BE2C (cell line): ENCODE data around the gene RSL1D1.

ENCODE experiments used
- DNase-seq: peaks from one replicate; pipeline ENCODE4 v3.0.0-alpha.2; 2020
- H3K27me3 ChIP-seq: fragments of 250-450 bp; sonication (Bioruptor Pico); 2 replicates; pipeline ENCODE4 v1.5.1; 2020; ENCODE audit warnings: mild to moderate bottlenecking
- H3K36me3 ChIP-seq: fragments of 250-450 bp; sonication (Bioruptor Pico); 2 replicates; pipeline ENCODE4 v1.5.1; 2020; ENCODE audit warnings: mild to moderate bottlenecking
- H3K4me1 ChIP-seq: fragments of 250-450 bp; sonication (Bioruptor Pico); 2 replicates; pipeline ENCODE4 v1.5.1; 2020
- H3K4me3 ChIP-seq: 2 replicates; pipeline ENCODE4 v1.5.1; 2011; ENCODE audit warnings: low read depth, low read length
- H3K9me3 ChIP-seq: fragments of 250-450 bp; sonication (Bioruptor Pico); 2 replicates; pipeline ENCODE4 v1.5.1; 2020
- TF ChIP-seq, protein P1 (sequence below): IDR thresholded peaks from 2 replicates; pipeline ENCODE4 v1.5.1; 2012; ENCODE audit warnings: mild to moderate bottlenecking, low read depth, low read length

RSL1D1 gene

DNA sequence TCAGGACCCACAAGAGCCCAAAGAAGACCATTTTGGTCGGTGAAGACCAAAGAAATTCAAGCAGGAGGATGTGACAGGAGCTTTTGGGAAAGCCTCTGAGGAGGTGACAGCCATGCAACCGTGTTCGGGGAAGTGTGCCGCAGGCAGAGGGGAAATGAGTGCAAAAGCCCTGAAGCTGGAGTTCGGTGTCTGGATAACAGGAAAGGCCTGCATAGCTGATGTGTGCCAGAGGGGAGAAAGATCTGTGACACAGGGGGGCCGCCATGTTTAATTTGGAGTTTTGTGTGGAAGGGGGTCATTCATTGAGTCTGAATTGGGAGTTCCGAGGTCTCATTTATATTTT, 53.4 kb downstream of the RSL1D1 start:
- H3K27me3 ChIP-seq, result no peaks in the 10 kb centered on the region
- peaks cover 7% of the 10 kb centered on the region for H3K4me1 ChIP-seq
- H3K4me3 ChIP-seq, result peak overlapping the region; percentile 73
- no peaks in the 10 kb centered on the region for H3K9me3 ChIP-seq
- TF ChIP-seq, protein P1, sequence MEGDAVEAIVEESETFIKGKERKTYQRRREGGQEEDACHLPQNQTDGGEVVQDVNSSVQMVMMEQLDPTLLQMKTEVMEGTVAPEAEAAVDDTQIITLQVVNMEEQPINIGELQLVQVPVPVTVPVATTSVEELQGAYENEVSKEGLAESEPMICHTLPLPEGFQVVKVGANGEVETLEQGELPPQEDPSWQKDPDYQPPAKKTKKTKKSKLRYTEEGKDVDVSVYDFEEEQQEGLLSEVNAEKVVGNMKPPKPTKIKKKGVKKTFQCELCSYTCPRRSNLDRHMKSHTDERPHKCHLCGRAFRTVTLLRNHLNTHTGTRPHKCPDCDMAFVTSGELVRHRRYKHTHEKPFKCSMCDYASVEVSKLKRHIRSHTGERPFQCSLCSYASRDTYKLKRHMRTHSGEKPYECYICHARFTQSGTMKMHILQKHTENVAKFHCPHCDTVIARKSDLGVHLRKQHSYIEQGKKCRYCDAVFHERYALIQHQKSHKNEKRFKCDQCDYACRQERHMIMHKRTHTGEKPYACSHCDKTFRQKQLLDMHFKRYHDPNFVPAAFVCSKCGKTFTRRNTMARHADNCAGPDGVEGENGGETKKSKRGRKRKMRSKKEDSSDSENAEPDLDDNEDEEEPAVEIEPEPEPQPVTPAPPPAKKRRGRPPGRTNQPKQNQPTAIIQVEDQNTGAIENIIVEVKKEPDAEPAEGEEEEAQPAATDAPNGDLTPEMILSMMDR, result no peak
- H3K36me3 ChIP-seq, result peaks cover 15% of the 10 kb centered on the region
- peak; percentile 35 for DNase-seq

DNA sequence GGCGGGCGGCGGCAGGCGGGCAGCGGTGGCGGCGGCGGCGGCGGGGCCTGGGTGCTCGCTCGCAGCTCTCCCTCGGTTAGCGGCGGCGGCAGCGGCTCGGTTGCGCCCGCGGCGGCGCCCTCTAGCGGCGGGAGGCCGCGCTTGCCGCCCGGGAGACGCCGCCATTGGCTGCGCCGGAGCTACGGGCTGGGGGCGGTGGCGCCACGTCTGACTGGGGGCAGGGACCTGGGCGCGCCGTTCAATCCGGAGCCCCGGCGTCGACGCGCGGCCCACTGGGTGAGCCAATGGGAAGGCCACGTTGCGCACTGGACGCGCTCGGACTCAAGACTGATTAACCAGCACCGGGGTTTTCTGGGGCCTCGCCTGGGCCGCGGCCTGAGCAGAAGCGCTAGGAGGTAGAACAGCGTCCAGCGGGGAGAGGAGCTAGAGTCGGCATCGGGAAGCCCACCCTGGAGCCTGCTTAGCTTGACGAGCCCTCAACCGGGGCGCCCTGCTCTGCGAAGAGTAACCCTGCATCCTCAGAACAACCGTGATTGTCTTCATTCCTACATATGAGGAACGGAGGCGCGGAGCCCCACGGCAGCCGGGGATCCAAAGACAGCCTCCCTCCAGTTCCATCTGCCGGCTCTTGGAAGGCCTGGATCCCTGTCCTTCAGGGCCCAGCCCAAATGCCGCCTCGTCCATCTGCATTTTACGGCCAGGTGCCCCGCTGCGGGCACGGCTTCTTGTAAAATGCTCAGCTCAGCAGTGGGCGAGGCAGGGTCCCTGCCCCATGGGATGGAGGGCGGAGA, 54.0 kb downstream of the RSL1D1 start, which contains the start of gene ZC3H7A:
Gene ZC3H7A (minus strand): TSS at position 93 of the 791 bp plus-strand sequence. CDS start 14,904 bp downstream, outside the sequence.
- Histone ChIP-seq H3K36me3 (peaks cover 15% of the 10 kb centered on the region), H3K4me3 (peak within 1 kb of the TSS; percentile 97), H3K27me3 (no peaks in the 10 kb centered on the region), H3K4me1 (peaks cover 9% of the 10 kb centered on the region), H3K9me3 (no peaks in the 10 kb centered on the region)
- TF ChIP-seq, protein P1, result peak; percentile 25; the same call in 1 of the 2 replicates
- peak; percentile 98 for DNase-seq

DNA sequence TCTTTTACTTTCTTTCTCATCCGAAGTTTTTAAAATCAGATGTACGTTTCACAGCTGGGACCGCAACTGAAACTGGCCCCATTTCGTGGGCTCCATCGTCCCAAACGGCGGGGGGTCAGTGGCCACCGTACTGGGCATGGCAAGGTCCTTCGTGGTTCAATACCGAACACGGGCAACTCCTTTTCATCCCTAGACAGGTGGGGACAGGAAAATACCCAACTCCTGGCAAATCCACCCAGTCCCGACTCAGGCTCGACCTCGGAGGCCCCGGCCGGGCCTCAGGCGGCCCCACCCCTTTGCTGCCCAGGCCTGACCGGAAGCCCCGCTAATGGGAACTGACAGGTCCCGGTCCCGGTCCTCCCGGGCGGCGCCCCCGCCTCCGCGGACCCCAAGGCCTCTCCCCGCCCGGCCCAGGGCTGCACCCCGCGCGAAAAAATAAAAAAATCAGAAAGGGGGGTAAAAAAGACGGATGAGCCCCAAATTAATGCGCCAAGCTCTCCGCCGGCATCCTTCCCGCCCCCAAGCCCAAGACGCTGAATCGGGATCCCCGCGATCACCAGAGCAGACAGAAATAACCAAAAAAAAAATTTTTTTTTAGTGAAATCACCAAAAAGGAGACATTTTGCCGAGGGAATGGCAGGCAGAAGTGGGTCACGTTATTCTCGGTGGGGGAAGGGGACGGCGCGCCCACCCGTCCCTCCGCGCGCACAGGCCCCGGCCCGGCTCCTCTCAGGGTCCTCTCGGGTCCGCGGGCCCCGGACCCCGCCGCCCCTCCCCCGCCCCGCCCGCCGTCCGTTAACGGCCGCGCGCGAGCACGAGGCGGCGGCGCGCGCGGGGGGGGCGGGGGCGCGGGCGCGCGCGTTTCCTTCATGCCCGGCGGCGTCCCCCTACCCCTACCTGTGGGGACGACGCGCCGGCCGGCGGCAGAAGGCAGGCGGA, 54.8 kb downstream of the RSL1D1 start:
- H3K36me3 ChIP-seq, result peaks cover 15% of the 10 kb centered on the region
- peak overlapping the region; percentile 97 for H3K4me3 ChIP-seq
- peaks cover 9% of the 10 kb centered on the region for H3K4me1 ChIP-seq
- peak; percentile 40 for DNase-seq
- H3K27me3 ChIP-seq, result no peaks in the 10 kb centered on the region
- TF ChIP-seq, protein P1, result no peak
- no peaks in the 10 kb centered on the region for H3K9me3 ChIP-seq

DNA sequence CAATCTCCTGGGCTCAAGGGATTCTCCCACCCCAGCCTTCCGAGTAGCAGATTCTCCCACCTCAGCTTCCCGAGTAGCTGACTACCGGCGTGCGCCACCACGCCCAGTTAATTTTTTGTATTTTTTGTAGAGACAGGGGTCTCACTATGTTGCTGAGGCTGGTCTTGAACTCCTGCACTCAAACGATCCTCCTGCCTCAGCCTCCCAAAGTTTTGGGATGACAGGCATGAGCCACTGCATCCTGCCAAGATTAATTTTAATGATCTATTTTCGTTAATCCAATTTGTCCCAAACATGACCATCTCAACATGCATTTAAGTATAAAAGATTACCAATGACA, 55.5 kb downstream of the RSL1D1 start:
- TF ChIP-seq, protein P1, result no peak

DNA sequence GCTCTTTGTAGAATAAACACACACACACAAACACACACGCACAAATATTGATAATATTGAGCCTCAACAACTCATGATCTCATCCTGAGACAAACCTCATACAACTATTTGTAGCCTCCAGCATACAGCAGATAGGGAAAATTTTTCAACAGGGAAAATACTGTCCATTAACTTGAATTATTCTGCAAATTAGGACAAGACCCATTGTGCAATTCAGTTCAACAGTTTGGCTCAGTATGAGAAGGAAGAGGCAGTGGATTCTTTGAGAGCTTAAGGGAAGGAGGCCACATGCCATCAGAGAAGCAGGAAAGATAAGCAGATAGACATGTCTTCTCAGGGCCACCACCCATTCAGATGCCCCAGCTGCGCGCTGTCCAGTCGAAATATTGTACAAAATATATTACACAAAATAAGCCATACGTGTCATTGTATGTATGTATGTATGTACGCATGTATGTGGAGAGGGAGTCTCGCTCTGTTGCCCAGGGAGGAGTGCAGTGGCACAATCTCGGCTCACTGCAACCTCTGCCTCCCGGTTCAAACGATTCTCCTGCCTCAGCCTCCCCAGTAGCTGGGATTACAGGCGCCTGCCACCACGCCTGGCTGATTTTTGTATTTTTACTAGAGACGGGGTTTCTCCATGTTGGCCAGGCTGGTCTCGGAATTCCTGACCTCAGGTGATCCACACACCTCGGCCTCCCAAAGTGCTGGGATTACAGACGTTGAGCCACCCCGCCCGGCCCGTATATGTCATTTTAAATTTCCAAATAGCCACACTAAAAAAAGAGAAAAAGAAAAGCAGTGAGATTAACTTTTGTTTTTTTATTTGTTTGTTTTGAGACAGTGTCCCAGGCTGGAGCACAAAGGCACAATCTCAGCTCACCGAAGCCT, 56.1 kb downstream of the RSL1D1 start:
- H3K4me3 ChIP-seq, result peak overlapping the region; percentile 97; the same call in 1 of the 2 replicates
- TF ChIP-seq, protein P1, result no peak
- peaks cover 9% of the 10 kb centered on the region for H3K4me1 ChIP-seq
- H3K36me3 ChIP-seq, result peaks cover 19% of the 10 kb centered on the region
- no peaks in the 10 kb centered on the region for H3K9me3 ChIP-seq
- no peaks in the 10 kb centered on the region for H3K27me3 ChIP-seq
- no peak for DNase-seq

More for the DNA sequence above, 55.5 kb downstream of the RSL1D1 start:
- Histone ChIP-seq H3K9me3 (no peaks in the 10 kb centered on the region), H3K27me3 (no peaks in the 10 kb centered on the region), H3K4me1 (peaks cover 9% of the 10 kb centered on the region), H3K36me3 (peaks cover 15% of the 10 kb centered on the region), H3K4me3 (peak overlapping the region; percentile 97)
- DNase-seq, result no peak
